NCI-H2196 treated with DMSO at 0.1 percent for 48 hours (cell line): ENCODE data around the gene CA9.

Source experiments
- DNase-seq: peaks from one replicate; lab custom pipeline; 2025; ENCODE audit not compliant: unreplicated experiment; lab: John Stamatoyannopoulos, UW

The CA9 gene

DNA sequence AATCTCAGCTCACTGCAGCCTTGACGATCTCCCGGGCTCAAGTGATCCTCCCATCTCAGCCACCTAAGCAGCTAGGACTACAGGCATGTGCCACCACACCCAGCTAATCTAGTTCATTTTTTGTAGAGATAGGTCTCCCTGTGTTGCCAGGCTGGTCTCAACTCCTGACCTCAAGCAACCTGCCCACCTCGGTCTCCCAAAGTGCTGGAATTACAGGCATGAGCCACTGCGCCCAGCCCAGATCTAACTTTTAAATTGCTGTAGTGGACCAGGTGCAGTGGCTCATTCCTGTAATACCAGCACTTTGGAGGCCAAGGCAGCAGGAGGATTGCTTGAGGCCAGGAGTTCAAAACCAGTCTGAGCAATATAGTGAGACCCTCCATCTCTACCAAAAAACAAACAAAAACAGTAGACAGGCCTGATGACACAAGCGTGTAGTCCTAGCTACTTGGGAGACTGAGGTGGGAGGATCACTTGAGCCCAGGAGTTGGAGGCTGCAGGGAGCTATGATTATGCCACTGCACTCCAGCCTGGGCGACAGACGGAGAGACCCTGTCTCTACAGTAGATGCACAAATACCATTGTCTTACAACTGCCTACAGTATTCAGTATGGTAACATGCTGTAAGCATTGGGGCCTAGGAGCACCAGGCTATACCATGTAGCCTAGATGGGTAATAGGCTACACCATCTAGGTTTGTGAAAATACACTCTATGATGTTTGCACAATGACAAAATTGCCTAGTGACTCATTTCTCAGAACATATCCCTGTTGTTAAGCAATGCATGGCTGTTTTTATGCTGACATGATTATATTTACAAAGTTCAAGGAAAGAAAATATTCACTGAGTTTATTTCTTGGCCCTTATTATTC is 21.5 kb upstream of the CA9 start:
- no peak for DNase-seq

DNA sequence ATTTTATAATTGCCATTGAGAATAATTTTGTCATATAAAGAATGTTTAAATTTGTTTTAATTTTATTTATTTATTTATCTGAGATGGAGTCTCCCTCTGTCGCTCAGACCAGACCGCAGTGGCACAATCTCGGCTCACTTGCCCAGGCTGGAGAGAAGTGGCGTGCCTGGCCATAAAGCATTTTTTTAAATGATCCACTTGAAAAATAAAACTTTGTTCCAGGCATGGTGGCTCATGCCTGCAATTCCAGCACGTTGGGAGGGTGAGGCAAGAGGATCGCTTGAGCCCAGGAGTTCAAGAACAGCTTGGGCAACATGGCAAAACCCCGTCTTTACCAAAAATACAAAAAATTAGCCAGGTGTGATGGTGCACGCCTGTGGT is 20.9 kb upstream of the CA9 start:
- no peak for DNase-seq

DNA sequence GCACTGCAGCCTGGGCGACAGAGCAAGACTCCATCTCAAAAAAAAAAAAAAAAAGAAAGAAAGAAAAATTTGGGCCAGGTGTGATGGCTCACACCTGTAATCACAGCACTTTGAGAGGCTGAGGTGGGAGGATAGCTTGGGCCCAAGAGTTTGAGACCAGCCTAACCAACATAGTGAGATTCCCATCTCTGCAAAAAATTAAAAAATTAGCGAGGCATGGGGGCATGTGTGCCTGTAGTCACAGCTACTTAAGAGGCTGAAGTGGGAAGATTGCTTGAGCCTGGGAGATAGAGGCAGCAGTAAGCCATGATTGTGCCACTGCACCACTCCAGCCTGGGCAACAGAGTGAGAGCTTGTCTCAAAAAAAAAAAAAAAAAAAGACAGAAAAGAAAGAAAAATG is 20.1 kb upstream of the CA9 start:
- DNase-seq: no peak

DNA sequence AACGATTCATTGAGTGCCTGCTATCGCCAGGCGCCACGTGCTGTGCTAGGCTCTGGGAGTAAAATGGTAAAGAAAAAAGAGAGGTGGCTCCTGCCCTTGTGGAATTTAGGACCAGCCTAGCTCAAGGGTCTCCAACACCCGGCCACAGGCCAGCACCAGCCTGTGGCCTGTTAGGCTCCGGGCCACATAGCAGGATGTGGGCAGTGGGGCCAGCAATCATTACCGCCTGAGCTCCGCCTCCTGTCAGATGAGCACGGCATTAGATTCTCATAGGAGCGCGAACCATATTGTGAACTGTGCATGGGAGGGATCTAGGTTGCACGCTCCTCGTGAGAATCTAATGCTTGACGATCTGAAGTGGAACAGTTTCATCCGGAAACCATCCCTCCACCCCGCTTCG is 17.4 kb upstream of the CA9 start:
- no peak for DNase-seq

DNA sequence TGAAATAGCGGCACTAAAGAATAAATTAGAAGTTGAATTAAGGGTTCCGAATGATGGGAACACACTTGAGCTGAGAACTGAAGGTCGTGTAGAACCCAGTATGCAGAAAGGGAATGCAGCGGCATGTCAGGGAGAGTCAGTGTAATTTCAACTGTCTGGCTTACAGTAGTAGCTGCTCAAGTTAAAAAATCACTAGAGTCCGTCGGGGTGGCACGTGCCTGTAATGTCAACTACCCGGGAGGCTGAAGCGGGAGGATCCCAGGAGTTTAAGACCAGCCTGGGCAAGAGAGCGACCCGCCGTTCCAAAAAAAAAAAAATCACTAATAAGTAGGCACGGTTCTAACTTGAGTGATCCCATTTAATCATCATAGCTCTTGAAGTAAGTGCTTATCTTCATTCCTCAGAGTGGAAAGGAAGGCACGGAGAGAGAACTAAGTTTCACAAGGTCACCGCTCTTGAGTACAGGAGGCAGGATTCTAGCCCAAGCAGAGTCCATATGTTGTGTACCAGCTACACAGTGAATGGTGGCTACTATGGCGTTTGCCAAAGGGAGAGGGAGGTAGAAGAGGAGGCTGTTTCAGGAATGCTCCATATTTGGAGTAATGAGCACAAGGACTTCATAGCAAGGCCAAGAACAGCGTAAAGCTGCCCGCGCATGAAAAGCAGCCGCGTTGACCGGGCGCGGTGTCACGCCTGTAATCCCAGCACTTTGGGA is 16.7 kb upstream of the CA9 start:
- DNase-seq: no peak

DNA sequence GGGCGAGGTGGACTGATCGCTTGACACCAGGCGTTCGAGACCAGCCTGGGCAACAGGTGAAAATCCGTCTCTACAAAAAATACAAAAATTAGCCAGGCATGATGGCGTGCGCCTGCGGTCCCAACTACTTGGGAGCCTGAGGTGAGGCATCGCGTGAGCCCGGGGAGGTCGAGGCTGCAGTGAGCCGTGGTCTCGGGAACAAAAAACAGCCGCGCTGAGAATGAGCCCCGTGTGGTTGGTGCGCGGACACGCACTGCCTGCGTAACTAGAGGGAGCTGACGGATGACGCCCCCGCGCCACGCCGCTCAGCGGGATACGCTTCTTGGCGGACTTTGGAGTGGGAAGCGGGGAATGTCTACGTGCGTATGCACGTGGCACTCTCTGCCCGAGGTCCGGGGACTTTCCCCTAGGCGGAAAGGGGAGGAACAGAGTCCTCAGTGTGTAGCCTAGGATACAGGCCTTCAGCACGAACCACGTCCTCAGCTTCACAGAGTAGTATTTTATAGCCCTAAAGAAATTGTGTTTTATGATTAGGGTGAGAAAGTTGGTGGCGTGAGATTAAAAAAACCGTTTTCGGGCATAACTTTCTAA is 16.1 kb upstream of the CA9 start, which contains the start of gene RMRP:
TSS of gene RMRP (minus strand) at position 474 of the 591 bp plus-strand sequence.
- DNase-seq: peak; percentile 95

DNA sequence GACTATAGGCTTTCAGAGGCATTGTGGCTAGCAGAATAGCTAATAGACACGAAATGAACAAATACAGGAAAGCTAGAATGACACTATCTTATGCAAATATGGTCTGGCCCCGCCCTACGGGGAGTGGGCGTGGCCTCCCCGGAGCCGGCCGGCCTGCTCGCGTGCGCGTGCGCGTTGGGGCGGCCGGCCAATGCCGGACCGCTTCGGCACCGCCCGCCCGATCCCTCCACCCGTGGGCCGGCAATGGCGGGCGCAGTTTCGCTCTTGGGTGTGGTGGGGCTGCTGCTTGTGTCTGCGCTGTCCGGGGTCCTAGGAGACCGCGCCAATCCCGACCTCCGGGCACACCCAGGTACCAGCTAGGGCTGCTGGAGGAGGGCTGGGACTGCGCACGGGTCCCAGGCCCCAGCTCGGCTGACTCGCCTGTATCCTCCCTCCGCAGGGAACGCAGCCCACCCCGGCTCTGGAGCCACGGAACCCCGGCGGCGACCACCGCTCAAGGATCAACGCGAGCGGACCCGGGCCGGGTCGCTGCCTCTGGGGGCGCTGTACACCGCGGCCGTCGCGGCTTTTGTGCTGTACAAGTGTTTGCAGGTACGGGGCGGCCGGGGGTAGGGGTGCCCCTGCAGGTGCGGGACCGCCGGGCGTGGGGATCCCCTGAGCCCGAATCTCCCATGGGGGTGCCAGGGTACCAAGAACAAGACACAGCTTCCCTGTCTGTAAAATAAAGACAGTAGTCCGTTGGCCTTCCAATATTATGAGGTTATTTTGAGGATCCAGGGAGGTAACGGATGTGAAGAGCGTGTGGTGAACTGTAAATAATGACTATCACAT is 15.4 kb upstream of the CA9 start, which contains the start of gene CCDC107:
TSS of gene CCDC107 (plus strand) at position 156 of the 831 bp plus-strand sequence. CDS start at position 244, 88 bp downstream.
- DNase-seq: peak; percentile 67

DNA sequence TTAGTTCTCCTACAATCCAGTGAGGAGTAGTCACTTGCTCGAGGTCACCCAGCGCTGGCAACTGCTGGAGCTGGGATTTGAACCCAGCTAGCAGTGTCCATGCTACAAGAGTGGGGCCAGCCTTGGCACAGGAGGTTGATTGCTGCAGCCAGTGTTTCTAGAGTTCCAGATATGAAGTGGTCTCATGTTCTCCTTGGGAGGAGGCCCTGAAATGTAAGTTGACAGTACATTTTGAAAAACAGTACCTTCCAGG is 14.8 kb upstream of the CA9 start:
- DNase-seq: no peak

DNA sequence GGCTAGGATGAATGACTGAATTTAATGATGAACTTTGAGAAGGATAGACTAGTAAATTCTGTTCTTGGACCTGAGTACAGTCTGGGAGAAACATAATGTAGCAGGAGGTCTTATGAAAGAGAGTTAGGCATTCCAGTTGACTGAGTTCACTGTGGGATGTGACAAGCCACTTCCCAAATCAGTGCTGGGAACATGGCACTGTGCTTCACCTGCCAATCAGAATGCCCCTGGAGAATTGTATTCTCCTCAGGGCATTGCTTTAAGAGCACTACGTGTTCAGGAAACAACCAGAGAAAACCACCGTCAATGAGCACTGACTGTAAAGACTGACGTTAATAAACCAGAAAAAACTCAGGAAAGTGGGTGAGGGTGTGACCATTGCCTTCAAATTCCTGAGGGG is 14.4 kb upstream of the CA9 start:
- DNase-seq: no peak

DNA sequence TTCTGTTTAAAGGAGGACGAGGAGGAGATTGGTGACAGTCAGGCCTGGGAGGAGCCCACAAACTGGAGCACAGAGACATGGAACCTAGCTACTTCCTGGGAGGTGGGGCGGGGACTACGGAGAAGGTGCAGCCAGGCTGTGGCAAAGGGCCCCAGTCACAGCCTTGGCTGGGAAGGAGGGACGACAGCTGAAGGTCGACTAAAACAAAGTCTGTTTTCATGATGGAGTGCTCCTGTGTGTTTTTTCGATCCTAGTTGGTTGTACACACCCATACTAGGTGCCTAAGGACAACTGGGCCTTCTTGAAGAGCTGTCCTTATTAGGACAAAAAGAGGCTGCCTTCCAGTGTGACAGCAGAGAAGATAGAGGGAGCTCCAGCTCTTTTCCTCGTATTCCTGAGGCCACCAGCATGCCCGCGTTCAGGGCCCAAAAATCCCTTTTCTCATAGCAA is 12.7 kb upstream of the CA9 start:
- DNase-seq: no peak

DNA sequence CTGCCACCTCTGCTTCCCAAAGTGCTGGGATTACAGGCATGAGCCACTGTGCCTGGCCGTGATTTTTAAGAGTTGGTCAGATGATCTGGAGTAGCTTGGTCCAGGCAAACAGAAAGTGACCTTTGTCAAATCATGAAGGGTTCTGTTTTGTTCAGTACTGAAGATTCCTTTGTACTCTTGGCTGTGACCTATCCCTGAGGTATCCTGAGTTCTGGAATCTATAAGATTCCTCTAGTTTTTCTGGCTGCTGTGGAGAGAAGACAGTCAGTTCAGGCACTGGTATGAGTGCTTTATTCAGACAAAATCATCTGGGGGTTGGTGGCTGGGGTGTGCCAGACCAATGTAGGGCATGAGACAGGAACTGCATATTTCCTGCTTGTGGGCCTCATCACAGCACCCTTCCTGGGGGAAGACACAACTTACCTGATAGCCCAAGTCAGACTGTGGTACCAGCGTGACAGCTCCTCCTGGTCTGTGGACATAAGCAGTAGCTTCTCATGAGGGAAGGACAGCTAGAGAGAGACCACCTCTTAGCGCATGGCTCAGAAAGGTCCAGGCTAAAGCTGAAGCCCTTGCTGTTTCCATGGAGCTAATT is 11.9 kb upstream of the CA9 start:
- DNase-seq: no peak

DNA sequence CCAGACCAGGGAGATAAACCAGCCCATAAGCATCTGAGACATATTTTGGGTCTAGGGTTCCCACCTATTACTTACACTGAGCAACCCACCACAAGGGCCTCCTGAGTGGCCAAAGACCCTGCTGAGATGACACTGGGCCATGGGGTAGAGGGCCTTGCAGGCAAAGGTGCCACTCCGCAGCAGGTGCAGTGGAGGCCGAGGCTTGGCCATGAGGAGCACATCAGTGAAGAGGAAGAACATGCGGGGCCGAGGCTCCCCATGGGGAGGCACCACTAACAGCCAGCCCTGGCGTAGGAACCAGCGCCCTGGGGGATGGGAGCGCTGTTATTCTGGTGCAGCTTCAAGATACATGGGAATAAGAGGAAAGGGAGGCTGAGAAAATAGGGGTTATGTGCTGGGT is 11.3 kb upstream of the CA9 start:
- DNase-seq: no peak

DNA sequence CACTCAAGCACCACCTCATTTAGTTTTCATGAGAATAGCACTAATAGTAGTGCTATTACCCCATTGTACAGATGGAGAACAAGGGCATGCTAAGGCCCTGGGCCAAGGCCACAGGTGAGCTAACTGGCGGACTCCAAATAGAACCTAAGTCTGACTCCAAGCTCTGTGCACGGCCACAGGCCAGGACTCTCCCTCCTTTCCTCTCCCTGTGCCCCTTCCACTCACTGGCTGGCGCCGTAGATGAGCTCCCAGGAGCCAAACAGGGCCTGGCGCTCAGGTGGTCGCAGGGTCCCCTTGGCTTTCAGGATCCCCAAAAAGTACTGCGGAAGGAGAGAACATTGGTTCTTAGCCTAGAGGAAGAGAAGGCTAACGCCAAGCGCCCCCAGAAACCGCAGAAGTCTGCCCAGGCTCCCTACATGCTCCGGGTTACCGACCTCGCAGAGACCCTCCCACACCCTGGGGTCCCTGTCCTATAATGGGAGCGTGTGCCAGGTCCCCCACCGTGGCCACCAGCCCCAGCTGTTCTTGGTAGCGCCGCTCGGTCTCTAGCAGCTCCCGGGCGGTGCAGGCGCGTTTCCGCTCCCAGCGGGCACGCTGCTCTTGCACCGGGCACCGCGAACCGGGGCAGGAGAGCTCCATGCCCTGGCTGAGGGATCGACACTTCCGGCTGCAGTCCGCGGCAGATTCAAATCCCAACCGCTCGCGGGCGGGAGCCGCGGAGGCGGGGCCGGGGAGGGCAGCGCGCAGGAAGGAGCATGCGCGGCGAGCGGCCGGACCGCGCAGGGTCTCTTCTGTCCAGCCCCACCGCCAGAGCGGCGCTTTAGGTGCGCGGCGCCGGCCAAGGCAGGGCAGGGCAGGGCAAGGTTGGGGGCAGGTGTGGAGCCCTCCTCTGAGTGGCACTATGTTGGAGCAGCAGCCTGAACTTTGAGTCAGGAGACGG is 8.9 kb upstream of the CA9 start, which contains the start of gene ARHGEF39:
TSS of gene ARHGEF39 (minus strand) at position 665 of the 940 bp plus-strand sequence. CDS start at position 639, 26 bp downstream.
- DNase-seq: peak; percentile 81

DNA sequence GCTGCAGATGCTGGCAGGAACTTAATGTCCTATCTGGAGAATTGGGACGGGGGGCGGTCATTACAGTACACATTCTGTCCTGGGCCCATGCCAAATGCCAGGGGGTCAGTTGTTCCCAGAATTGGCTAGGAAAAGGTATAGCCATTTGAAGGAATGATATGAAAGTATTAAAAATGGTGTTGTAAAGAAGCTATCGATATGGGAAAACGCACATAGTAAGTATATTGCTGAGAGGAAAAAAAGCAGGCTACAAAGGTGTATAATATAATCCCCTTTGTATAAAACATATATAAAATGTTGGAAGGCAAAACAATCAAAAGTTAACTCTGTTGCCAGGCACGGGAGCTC is 8.3 kb upstream of the CA9 start:
- no peak for DNase-seq

DNA sequence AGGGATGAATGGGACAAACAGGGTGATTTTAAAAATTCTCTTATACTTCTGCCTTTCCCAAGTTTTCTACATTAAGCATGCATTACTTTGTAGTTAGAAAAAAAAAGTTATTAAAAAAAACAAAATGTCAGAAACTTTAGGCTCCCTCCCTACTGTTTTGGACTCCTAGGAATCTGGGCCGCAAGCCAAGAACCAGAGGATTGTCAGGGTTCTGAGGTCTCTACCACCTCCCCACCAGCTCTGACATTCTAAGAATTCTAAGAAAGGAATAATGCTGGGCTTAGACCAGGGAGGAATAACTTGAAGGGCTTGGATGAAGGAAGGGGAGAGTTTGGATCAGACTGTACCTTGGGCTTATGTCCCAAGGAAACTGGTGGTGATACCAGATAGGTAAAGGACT is 7.7 kb upstream of the CA9 start:
- no peak for DNase-seq

DNA sequence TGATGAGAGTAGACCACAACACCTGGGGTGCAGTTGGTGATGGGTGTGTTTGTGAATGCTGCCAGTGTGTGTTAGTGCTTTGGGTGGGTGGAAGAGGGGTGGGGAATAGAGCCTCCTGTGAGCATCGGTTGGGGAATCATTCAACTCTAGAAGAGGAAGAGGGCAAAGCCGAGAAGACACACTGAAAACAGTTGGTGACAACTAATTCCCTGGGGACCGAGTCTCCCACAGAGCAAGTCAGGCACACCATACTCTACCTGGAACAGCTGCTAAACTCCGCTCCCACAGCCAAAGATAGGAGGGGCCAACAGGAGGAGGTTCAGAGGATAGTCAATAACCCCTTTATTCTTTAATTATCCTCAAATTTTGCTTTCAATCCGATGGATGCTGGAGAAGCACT is 7.2 kb upstream of the CA9 start:
- DNase-seq: no peak

DNA sequence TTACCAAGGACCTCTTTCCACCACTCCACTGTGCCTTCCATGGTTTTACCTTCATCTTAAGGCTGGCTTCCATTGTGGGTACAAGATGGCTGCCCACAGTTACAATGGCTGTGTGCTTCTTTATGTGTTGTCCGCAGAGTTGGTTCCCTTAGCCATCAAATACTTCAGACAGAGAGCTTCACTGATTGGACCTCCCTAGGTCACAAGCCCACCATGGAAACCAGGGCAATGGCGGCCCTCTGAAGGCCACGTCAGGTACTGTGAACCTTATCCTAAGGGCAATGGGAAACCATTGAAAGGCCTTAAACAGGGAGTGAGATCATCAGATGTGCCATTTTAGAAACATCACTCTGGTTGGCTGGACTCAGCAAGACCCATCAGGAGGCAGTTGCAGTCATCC is 5.8 kb upstream of the CA9 start:
- DNase-seq: no peak

DNA sequence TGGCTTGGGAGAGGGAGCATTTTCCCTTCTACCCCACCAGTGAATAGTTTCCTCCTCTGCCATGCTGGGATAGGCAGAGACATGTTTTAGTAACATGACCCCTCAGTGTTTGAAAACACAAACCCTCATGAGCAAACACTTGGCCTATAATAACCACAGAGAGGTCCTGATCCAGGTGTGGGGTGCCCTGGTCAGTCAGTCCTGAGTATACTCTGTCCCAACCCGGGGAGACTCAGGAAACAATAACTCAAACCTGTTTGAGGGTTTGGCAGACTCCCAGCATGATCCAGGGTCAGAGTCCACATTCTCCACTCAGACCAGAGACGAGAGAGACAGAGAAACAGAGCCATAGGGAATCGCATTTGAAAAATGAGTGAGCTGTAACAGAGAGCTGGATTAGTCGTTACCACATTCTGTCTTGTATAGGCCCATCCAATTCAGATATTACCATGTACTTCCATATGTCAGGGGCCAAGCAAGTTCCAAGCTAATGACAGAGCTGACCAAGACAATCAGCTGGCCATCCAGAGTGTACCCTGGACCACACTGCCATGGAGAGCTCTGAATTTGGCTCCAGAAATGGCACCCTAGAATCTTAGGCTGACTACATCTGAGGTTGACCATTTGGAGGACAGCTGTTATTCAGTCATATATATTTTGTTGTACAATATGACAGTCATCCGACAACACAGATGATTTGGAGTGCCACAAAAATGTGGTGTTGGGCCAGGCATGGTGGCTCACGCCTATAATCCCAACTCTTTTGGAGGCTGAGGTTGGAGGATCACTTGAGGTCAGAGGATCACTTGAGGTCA is 4.2 kb upstream of the CA9 start:
- peak; percentile 53 for DNase-seq

DNA sequence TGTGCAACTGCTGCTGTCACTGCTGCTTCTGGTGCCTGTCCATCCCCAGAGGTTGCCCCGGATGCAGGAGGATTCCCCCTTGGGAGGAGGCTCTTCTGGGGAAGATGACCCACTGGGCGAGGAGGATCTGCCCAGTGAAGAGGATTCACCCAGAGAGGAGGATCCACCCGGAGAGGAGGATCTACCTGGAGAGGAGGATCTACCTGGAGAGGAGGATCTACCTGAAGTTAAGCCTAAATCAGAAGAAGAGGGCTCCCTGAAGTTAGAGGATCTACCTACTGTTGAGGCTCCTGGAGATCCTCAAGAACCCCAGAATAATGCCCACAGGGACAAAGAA is 265 bp downstream of the CA9 start:
- DNase-seq: no peak
